Measurements from ENCODE around the gene SLC35F4. TPM values are rescaled to one million over a fixed set of nuclear protein-coding genes. Genes with fewer than 3 reads are reported as not detected.

SLC35F4 gene
- total RNA-seq, 1 donor from 2014 or later: not detected

GRCh38 chr14:57582746-57583145, 283.1 kb downstream of the SLC35F4 start:
- no peaks in the 10 kb centered on the region for H3K27me3 Mint-ChIP-seq (ENCODE audit: unreplicated experiment)
- no peaks in the 10 kb centered on the region for H3K4me1 Mint-ChIP-seq (ENCODE audit: unreplicated experiment)
- no peak for DNase-seq (ENCODE audit: extremely low spot score, unreplicated experiment)
- H3K36me3 Mint-ChIP-seq (ENCODE audit: unreplicated experiment): no peaks in the 10 kb centered on the region
- no peak overlapping the region for H3K27ac Mint-ChIP-seq (ENCODE audit: unreplicated experiment)
- no peaks in the 10 kb centered on the region for H3K9me3 Mint-ChIP-seq (ENCODE audit: unreplicated experiment)
- no peak for TF ChIP-seq CTCF (IDR thresholded peaks at IDR 0.05)
- no peak overlapping the region for H3K4me3 Mint-ChIP-seq (ENCODE audit: unreplicated experiment)

GRCh38 chr14:57578801-57579200, 287.1 kb downstream of the SLC35F4 start:
- no peaks in the 10 kb centered on the region for H3K4me1 Mint-ChIP-seq (ENCODE audit: unreplicated experiment)
- no peaks in the 10 kb centered on the region for H3K36me3 Mint-ChIP-seq (ENCODE audit: unreplicated experiment)
- H3K4me3 Mint-ChIP-seq (ENCODE audit: unreplicated experiment): no peak overlapping the region
- DNase-seq (ENCODE audit: extremely low spot score, unreplicated experiment): no peak
- H3K9me3 Mint-ChIP-seq (ENCODE audit: unreplicated experiment): no peaks in the 10 kb centered on the region
- H3K27ac Mint-ChIP-seq (ENCODE audit: unreplicated experiment): no peak overlapping the region
- H3K27me3 Mint-ChIP-seq (ENCODE audit: unreplicated experiment): no peaks in the 10 kb centered on the region
- no peak for TF ChIP-seq CTCF (IDR thresholded peaks at IDR 0.05)

- H3K4me1 Mint-ChIP-seq (ENCODE audit: unreplicated experiment): no peaks in the 10 kb centered on the region
- no peak for TF ChIP-seq CTCF (IDR thresholded peaks at IDR 0.05)
- no peak overlapping the region for H3K4me3 Mint-ChIP-seq (ENCODE audit: unreplicated experiment)
- H3K36me3 Mint-ChIP-seq (ENCODE audit: unreplicated experiment): no peaks in the 10 kb centered on the region
- no peak for DNase-seq (ENCODE audit: extremely low spot score, unreplicated experiment)
- H3K27me3 Mint-ChIP-seq (ENCODE audit: unreplicated experiment): no peaks in the 10 kb centered on the region
- H3K27ac Mint-ChIP-seq (ENCODE audit: unreplicated experiment): no peak overlapping the region
- no peaks in the 10 kb centered on the region for H3K9me3 Mint-ChIP-seq (ENCODE audit: unreplicated experiment)
Observed at GRCh38 chr14:57576498-57576897, 289.4 kb downstream of the SLC35F4 start.

- Mint-ChIP-seq H3K4me3 (ENCODE audit: unreplicated experiment) (no peak overlapping the region), H3K9me3 (ENCODE audit: unreplicated experiment) (no peaks in the 10 kb centered on the region), H3K4me1 (ENCODE audit: unreplicated experiment) (no peaks in the 10 kb centered on the region), H3K27me3 (ENCODE audit: unreplicated experiment) (no peaks in the 10 kb centered on the region), H3K36me3 (ENCODE audit: unreplicated experiment) (no peaks in the 10 kb centered on the region), H3K27ac (ENCODE audit: unreplicated experiment) (no peak overlapping the region)
- DNase-seq (ENCODE audit: extremely low spot score, unreplicated experiment): no peak
- no peak for TF ChIP-seq CTCF (IDR thresholded peaks at IDR 0.05)
Observed at GRCh38 chr14:57575482-57575881, 290.4 kb downstream of the SLC35F4 start.

- DNase-seq (ENCODE audit: extremely low spot score, unreplicated experiment): no peak
- no peak for TF ChIP-seq CTCF (IDR thresholded peaks at IDR 0.05)
- Mint-ChIP-seq H3K4me1 (ENCODE audit: unreplicated experiment) (no peaks in the 10 kb centered on the region), H3K27me3 (ENCODE audit: unreplicated experiment) (no peaks in the 10 kb centered on the region), H3K9me3 (ENCODE audit: unreplicated experiment) (no peaks in the 10 kb centered on the region), H3K36me3 (ENCODE audit: unreplicated experiment) (no peaks in the 10 kb centered on the region), H3K4me3 (ENCODE audit: unreplicated experiment) (no peak overlapping the region), H3K27ac (ENCODE audit: unreplicated experiment) (no peak overlapping the region)
Observed at GRCh38 chr14:57574617-57575288, 291.1 kb downstream of the SLC35F4 start.

Data from osteocyte (in vitro differentiated cells).